HG02973 (cell line): Measurements from ENCODE around the gene TEX51.

ENCODE experiments used
- ATAC-seq: cut with Tn5 transposase; IDR thresholded peaks from one replicate; pipeline ENCODE4 v1.9.1; 2021; ENCODE audit warnings: moderate library complexity; ENCODE audit not compliant: unreplicated experiment

TEX51 gene

DNA sequence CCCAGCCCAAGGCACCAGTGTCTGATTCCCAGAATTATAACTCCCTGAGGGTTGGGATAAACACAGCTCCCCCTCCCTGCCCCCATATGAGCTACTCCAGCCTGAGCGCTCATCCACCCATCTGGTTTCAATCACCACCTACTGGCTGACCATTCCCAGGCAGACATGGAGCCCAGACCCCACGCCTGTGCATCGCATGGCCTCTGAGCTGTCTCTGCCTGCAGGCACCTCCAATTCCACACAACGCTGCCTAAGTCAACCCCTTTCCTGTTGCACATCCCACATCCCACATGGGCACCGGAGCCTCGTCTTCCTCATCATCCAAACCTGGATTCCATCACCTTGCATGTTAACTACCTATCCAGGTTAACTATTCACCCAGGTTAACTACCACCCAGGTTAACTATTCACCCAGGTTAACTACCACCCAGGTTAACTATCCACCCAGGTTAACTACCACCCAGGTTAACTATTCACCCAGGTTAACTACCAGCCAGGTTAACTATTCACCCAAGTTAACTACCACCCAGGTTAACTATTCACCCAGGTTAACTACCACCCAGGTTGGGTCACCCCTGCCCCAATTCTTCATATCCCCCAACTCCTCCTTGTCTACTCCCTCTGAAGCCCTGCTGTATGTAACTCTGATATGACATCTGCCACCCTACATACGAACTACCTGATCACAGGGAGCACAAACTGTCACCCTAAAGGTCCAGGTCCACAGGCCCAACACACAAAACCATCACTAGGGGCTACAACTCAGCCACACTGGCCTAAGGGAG lies 47.8 kb downstream of the TEX51 start:
- no peak for ATAC-seq

DNA sequence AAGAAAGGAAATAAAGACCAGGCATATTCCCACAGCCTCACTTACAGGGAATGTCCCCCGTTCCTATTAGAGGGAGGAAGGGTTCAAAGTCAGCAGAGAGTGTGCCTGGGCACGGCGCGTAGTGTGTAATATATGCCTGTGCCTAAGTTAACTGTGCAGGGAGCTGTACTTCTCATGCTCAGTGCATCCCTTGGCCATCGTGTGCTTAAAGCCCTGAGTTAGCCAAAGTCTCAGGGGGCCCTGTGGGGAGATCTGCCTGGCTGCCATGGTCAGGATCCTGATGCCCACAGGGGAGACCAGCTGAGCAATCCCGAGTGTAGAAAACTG lies 48.4 kb downstream of the TEX51 start:
- ATAC-seq, result no peak

DNA sequence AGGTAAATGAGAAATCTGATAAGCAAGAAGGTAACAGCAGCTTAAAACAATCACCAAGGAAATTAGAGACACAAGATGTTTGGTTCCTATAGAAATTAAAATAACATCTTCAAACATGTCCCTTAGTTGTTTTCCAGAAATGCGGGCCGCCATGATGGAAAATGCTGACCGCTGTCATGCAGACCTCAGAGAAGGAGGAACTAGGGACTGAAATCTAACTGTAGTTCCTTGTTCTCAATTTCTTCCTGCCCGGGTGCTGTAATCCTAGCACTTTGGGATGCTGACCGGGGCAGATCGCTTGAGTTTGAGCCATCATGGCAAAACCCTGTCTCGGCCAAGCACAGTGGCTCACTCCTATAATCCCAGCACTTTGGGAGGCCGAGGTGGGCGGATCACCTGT lies 51.1 kb downstream of the TEX51 start:
- no peak for ATAC-seq

DNA sequence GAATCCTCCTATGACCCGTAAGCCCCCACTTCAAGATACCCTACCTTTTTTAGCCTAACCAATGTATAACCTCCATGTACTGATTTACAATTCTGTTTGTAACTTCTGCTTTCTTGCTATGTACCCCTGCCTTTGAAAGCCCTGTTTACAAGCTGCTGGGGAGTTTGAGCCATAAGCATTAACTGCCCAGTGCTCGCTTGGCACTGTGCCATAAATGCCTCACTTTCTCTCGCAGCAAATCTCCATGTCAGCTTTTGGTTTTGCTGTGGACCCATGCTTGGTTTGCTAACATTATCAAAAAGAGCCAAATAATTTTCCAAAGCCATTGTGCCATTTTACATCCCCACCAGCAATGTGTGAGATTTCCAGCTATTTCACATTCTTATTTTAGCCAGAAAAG lies 51.8 kb downstream of the TEX51 start:
- ATAC-seq, result no peak
